Activated naive CD4-positive, alpha-beta T cell treated with Interleukin-2 at 50 U/mL for 16 hours (primary cell): ENCODE results near the gene HTRA1.

Experiments
- DNase-seq: peaks from one replicate; pipeline ENCODE4 v3.0.0-alpha.2; 2020

HTRA1 gene

GRCh38 chr10:122560279-122560804 lies 99.0 kb downstream of the HTRA1 start, which contains the start of gene DMBT1:
DMBT1 (plus strand) TSS chr10:122560754; CDS start chr10:122560771, 17 bp downstream.
- no peak for DNase-seq

GRCh38 chr10:122561212-122561611 lies 99.9 kb downstream of the HTRA1 start:
- DNase-seq: no peak

GRCh38 chr10:122561792-122562191 lies 100.4 kb downstream of the HTRA1 start:
- DNase-seq: no peak
